Epithelial cell of proximal tubule (primary cell): ENCODE measurements around the gene ZNF607. TPM values are rescaled to one million over a fixed set of nuclear protein-coding genes. Genes with fewer than 3 reads are reported as not detected.
A peak's percentile ranks its signal among the peaks of the same experiment; 100 is the strongest.
"Not testable (repeated sequence)": the region's sequence is repeated elsewhere in the genome, so short reads cannot be mapped to it uniquely, and the experiment has no call there.

ENCODE experiments used
- DNase-seq: peaks from one replicate; pipeline ENCODE4 v3.0.0-alpha.2; 2011; ENCODE audit warnings: low read depth
- H3K4me3 ChIP-seq: 2 replicates; pipeline ENCODE4 v1.5.1; 2011; ENCODE audit warnings: low read depth, mild to moderate bottlenecking, low read length
- total RNA-seq: library from RNA; depleted of rRNA; stranded (reverse); fragments of >200 nt; gene quantifications from 2 replicates; pipeline ENCODE4 v1.2.3, GENCODE V29; 2015
- TF ChIP-seq, protein P1 (sequence below): conservative IDR thresholded peaks from 2 replicates; pipeline ENCODE4 v1.5.1; 2012; ENCODE audit warnings: low read depth, mild to moderate bottlenecking, low read length

ZNF607 gene
- total RNA-seq, 1 donor from 2014 or later = 5.7 TPM

DNA sequence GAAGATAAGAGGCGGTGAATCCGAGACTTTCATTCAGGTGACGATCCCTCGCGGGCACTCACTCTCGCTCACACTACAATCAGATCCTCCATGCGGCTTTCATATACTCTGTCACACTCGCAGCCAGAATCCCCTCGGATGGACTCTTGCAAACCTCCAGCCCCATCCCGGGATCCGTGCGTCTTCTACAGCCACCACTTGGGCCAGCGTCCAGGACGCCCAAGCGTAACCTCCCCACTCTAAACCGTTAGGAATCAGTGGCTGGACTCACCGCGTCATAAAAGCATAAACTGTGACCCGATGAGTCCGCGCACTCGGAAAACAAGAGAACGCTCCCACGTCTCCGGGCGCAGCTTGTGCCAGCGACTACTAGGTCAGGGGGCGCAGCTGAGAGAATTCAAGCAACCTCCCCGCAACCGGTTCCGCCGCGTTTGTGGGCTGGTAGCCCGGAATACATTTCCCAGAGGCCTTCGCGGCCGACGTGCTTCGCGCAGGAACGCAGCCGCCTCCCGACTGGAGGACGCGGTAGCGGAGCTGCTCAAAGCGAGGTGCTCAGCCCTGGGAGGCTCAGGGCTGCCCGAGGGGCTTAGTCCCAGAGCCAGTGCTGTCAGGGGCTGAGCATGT is 27.6 kb downstream of the ZNF607 start:
- DNase-seq = peak; percentile 22
- peak overlapping the region; percentile 66 for H3K4me3 ChIP-seq
- TF ChIP-seq, protein P1, sequence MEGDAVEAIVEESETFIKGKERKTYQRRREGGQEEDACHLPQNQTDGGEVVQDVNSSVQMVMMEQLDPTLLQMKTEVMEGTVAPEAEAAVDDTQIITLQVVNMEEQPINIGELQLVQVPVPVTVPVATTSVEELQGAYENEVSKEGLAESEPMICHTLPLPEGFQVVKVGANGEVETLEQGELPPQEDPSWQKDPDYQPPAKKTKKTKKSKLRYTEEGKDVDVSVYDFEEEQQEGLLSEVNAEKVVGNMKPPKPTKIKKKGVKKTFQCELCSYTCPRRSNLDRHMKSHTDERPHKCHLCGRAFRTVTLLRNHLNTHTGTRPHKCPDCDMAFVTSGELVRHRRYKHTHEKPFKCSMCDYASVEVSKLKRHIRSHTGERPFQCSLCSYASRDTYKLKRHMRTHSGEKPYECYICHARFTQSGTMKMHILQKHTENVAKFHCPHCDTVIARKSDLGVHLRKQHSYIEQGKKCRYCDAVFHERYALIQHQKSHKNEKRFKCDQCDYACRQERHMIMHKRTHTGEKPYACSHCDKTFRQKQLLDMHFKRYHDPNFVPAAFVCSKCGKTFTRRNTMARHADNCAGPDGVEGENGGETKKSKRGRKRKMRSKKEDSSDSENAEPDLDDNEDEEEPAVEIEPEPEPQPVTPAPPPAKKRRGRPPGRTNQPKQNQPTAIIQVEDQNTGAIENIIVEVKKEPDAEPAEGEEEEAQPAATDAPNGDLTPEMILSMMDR = no peak

DNA sequence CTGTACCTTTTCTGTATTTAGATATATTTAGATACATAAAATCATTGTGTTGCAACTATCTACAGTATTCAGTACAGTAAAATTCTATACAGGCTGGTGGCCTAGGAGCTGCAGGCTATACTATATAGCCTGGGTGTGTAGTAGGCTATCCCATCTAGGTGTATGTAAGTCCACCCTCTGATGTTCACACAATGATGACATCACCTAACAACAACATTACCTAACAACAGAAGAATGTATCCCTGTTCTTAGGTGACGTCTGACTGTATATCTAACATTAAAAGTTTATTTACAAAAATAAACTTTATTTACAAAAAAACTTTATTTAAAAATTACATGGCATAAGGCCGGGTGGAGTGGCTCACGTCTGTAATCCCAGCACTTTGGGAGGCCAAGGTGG is 36.0 kb downstream of the ZNF607 start:
- TF ChIP-seq, protein P1 = no peak
- DNase-seq = no peak

DNA sequence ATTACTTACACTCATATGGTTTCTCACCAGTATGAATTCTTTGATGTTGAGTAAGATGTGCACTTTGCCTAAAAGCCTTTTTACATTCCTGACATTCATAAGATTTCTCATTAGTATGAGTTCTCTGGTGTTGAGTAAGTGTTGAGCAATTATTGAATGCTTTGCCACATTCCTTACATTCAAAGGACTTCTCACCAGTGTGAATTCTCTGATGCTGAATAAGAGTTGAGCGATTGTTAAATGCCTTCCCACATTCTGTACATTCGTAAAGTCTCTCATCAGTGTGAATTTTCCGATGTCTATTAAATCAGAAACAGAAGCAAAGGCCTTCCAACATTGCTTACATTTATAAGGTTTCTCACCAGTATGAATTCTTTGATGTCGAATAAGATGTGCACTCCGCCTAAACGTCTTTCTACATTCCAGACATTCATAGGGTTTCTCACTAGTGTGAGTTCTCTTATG is 50.1 kb downstream of the ZNF607 start:
- H3K4me3 ChIP-seq = no peak overlapping the region
- DNase-seq = no peak
- TF ChIP-seq, protein P1 = no peak

More for the DNA sequence above, 36.0 kb downstream of the ZNF607 start:
- H3K4me3 ChIP-seq = no peak overlapping the region

DNA sequence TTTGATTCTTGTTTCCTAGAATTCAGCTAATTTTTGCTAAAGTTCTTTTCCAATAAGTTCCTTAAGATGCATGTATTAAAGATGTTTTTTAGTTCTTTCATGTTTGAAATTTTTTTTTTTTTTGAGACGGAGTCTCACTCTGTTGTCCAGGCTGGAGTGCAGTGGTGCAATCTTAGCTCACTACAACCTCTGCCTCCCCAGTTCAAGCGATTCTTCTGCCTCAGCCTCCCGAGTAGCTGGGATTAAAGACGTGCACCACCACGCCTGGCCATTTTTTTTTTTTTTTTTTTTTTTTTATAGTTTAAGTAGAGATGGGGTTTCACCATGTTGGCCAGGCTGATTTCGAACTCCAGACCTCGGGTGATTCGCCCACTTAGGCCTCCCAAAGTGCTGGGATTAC is 62.4 kb downstream of the ZNF607 start:
- H3K4me3 ChIP-seq, DNase-seq: not testable (repeated sequence)

DNA sequence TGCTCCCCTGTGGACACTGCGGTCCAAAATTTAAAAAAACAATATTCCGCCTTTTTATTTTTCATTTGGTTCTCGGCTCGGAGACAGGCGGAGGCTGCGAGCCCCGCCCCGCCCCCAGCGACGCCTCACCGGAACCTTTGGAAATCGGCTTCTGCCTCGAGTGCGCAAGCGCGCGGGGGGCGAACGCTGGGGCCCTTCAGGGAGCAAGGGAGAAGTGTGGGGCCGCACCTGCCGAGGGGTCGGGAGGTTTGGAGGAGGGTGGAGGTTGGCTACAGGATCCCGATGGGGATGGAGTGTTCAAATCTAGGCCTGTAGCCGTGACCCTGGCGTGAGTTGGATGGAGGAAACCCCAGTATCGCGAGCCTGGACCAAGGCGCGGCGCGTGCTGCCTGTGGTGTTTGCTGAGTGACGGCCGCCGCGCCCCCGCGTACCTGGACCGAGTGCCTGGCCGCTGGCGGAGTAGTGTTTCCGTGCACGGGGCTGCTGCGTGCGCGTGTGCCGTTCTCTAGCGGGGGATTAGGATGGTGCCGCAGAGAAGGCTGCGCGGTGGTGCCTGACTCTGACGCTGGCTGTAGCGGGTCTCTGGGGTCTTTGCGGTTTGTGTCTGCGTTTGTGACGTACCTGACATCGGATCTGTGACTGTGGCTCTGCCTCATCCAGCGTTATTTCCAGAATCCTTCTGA is 63.7 kb downstream of the ZNF607 start:
- TF ChIP-seq, protein P1 = no peak
- DNase-seq = no peak
- peak overlapping the region; percentile 72 for H3K4me3 ChIP-seq

DNA sequence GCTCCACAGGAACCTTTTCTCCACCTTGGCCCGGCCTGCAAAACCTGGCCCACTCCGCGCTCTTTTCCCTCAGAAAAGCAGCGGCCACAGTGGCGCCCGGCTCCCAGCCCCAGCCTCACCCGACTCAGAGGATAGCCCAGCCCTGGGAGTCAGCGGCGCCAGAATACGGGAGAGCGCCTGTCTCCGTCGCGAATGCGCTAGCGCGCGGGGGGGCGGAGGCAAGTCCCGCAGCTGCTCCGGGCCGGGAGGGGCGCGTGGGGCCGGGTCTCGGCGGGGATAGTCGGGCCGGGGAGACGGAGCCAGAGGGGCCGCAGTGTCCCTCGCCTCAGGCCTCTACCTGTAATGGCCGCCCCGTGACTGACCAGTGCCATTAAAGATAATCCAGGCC is 64.3 kb downstream of the ZNF607 start, which contains the start of gene ZFP30:
Gene ZFP30 (minus strand): TSS at position 165 of the 388 bp plus-strand sequence. CDS start 7,643 bp downstream, outside the sequence.
- peak within 1 kb of the TSS; percentile 72 for H3K4me3 ChIP-seq
- TF ChIP-seq, protein P1 = no peak
- no peak for DNase-seq

DNA sequence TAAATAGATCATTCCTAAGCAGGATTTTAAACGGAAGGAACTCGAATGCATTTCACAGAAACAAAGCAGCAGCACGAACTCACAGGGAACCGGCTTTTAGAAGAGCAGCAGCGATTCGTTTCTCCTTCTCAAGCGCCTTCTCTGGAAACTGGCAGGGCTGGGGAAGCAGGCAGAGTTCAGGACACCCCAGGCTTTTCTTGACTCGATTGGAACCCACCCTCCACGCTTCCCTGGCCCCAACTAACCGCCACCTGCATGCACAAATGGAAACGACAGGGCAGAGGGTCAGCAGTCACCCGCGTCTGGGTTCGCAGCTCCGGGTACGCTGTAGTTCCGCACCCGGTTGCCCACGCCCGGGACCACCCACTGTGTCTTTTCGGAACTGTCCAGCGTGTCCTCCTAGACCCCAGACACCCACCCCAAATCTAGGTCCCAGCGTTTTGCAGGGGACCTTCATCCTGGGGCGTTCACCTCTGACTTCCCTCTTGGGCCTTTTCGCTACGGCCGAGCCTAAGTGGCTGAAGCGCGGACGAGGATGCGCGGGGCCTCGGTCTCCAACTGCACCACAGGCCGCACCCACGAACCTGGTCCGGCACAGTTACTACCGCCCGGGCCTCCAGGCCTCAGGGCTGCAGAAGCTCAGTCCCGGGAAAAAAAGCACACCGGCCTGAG is 64.8 kb downstream of the ZNF607 start:
- DNase-seq = no peak

More for the DNA sequence above, 64.8 kb downstream of the ZNF607 start:
- H3K4me3 ChIP-seq = peak overlapping the region; percentile 72
- TF ChIP-seq, protein P1 = no peak
